Panc1 (cell line): ENCODE measurements around the gene FAM227B.

Experiments used
- POLR2AphosphoS5 ChIP-seq: IDR thresholded peaks from 2 replicates; pipeline ENCODE4 v1.6.1; 2012; ENCODE audit warnings: mild to moderate bottlenecking, low read depth, low read length, moderate library complexity
- REST ChIP-seq, 2 experiments: IDR thresholded peaks; 2 replicates each; pipeline ENCODE4 v1.6.1; 2011 to 2012; ENCODE audit warnings: low read depth in 2 of 2, control low read depth in 1 of 2, low read length in 1 of 2, mild to moderate bottlenecking in 1 of 2, moderate library complexity in 1 of 2; ENCODE audit not compliant: insufficient read depth in 1 of 2
- SIN3A ChIP-seq: IDR thresholded peaks from 2 replicates; pipeline ENCODE4 v1.6.1; 2012; ENCODE audit warnings: low read depth, mild to moderate bottlenecking, low read length, moderate library complexity, borderline replicate concordance; ENCODE audit not compliant: insufficient read depth
- TCF7L2 ChIP-seq: IDR thresholded peaks from 2 replicates; pipeline ENCODE4 v1.6.1; 2011; ENCODE audit warnings: mild to moderate bottlenecking, low read depth, low read length, inconsistent platforms
- TF ChIP-seq, protein P1 (sequence below): fragments of 450-650 bp; IDR thresholded peaks from 2 replicates; pipeline ENCODE4 v1.5.1; 2017; ENCODE audit warnings: mild to moderate bottlenecking

- TF ChIP-seq, protein P1, sequence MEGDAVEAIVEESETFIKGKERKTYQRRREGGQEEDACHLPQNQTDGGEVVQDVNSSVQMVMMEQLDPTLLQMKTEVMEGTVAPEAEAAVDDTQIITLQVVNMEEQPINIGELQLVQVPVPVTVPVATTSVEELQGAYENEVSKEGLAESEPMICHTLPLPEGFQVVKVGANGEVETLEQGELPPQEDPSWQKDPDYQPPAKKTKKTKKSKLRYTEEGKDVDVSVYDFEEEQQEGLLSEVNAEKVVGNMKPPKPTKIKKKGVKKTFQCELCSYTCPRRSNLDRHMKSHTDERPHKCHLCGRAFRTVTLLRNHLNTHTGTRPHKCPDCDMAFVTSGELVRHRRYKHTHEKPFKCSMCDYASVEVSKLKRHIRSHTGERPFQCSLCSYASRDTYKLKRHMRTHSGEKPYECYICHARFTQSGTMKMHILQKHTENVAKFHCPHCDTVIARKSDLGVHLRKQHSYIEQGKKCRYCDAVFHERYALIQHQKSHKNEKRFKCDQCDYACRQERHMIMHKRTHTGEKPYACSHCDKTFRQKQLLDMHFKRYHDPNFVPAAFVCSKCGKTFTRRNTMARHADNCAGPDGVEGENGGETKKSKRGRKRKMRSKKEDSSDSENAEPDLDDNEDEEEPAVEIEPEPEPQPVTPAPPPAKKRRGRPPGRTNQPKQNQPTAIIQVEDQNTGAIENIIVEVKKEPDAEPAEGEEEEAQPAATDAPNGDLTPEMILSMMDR, result no peak
- TF ChIP-seq POLR2AphosphoS5 (no peak), SIN3A (no peak), REST (IDR thresholded peaks at IDR 0.05; ENCODE audit: insufficient read depth in 1 of 2, low read depth in 2 of 2, low read length in 1 of 2) (no peak), TCF7L2 (no peak)
These were observed 314.1 kb downstream of the FAM227B start for GRCh38 chr15:49306551-49306950.
